Neural cell (in vitro differentiated cells): ENCODE results near the gene C4BPB. TPM values are rescaled to one million over a fixed set of nuclear protein-coding genes. Genes with fewer than 3 reads are reported as not detected.

Source experiments
- H2AFZ ChIP-seq: fragments of 200-600, 300-800 bp; sonication (generic), shearing (Covaris generic); 2 replicates; pipeline ENCODE4 v1.6.0; 2014; ENCODE audit warnings: low read depth, mild to moderate bottlenecking, antibody characterized with exemption, low read length, moderate library complexity
- H3F3A ChIP-seq: fragments of 200-600 bp; shearing (Covaris generic); 2 replicates; pipeline ENCODE4 v1.6.1; 2016; ENCODE audit warnings: mild to moderate bottlenecking, moderate library complexity, mixed read lengths, antibody characterized with exemption, low read length; ENCODE audit not compliant: insufficient read depth, poor library complexity, severe bottlenecking
- H3K27ac ChIP-seq: fragments of 200-600, 300-800 bp; sonication (generic), shearing (Covaris generic); 2 replicates; pipeline ENCODE4 v1.5.1; 2014; ENCODE audit warnings: mild to moderate bottlenecking, low read length, moderate library complexity
- H3K27me3 ChIP-seq: fragments of 300-800, 200-600 bp; sonication (generic), shearing (Covaris generic); 2 replicates; pipeline ENCODE4 v1.6.0; 2014; ENCODE audit warnings: mild to moderate bottlenecking, low read depth, low read length, moderate library complexity; ENCODE audit not compliant: insufficient read depth
- H3K36me3 ChIP-seq: fragments of 300-800, 200-600 bp; sonication (generic), shearing (Covaris generic); 2 replicates; pipeline ENCODE4 v1.5.1; 2014; ENCODE audit warnings: mild to moderate bottlenecking, antibody characterized with exemption, low read length, moderate library complexity; ENCODE audit not compliant: insufficient read depth
- H3K4me2 ChIP-seq: fragments of 300-800, 200-600 bp; sonication (generic), shearing (Covaris generic); 2 replicates; pipeline ENCODE4 v1.6.0; 2014; ENCODE audit warnings: mild to moderate bottlenecking, low read length
- H3K4me3 ChIP-seq: fragments of 300-800, 200-600 bp; sonication (generic), shearing (Covaris generic); 2 replicates; pipeline ENCODE4 v1.5.1; 2014; ENCODE audit warnings: mild to moderate bottlenecking, low read length, moderate library complexity
- H3K79me2 ChIP-seq: fragments of 200-600 bp; shearing (Covaris generic); replicated peaks from 2 replicates; pipeline ENCODE4 v1.6.0; 2014; ENCODE audit warnings: mild to moderate bottlenecking, low read length, moderate library complexity; ENCODE audit not compliant: insufficient read depth
- H3K9ac ChIP-seq: fragments of 300-800, 200-600 bp; sonication (generic), shearing (Covaris generic); 2 replicates; pipeline ENCODE4 v1.6.1; 2016; ENCODE audit warnings: mild to moderate bottlenecking, low read length, mixed read lengths
- H3K9me2 ChIP-seq: fragments of 200-600 bp; shearing (Covaris generic); 2 replicates; pipeline ENCODE4 v1.6.1; 2016; ENCODE audit warnings: mild to moderate bottlenecking, low read length, mixed read lengths; ENCODE audit not compliant: insufficient read depth
- H3K9me3 ChIP-seq: fragments of 200-600, 300-800 bp; sonication (generic), shearing (Covaris generic); 2 replicates; pipeline ENCODE4 v1.6.1; 2016; ENCODE audit warnings: mild to moderate bottlenecking, mixed run types, low read length, moderate library complexity, mixed read lengths
- H4K20me1 ChIP-seq: fragments of 200-600 bp; shearing (Covaris generic); 2 replicates; pipeline ENCODE4 v1.6.1; 2016; ENCODE audit warnings: mild to moderate bottlenecking, mixed run types; ENCODE audit not compliant: insufficient read depth
- EP300 ChIP-seq: fragments of 450-650 bp; conservative IDR thresholded peaks from 2 replicates; pipeline ENCODE4 v1.6.1; 2014; ENCODE audit warnings: antibody characterized with exemption, mild to moderate bottlenecking, moderate library complexity; ENCODE audit not compliant: poor library complexity, severe bottlenecking
- EZH2 ChIP-seq: fragments of 200-600, 300-800 bp; shearing (Covaris generic), sonication (generic); IDR thresholded peaks from 2 replicates; pipeline ENCODE4 v1.6.1; 2014; ENCODE audit warnings: antibody characterized with exemption, low read length, borderline replicate concordance, mild to moderate bottlenecking; ENCODE audit not compliant: insufficient read depth, poor library complexity, severe bottlenecking
- MXI1 ChIP-seq: fragments of 450-650 bp; conservative IDR thresholded peaks from 2 replicates; pipeline ENCODE4 v1.6.1; 2014; ENCODE audit warnings: antibody characterized with exemption, mild to moderate bottlenecking; ENCODE audit not compliant: poor library complexity, severe bottlenecking
- POLR2AphosphoS5 ChIP-seq: IDR thresholded peaks from 2 replicates; pipeline ENCODE4 v1.6.1; 2012
- RAD21 ChIP-seq: fragments of 450-650 bp; conservative IDR thresholded peaks from 2 replicates; pipeline ENCODE4 v1.6.1; 2014; ENCODE audit warnings: antibody characterized with exemption, mild to moderate bottlenecking, moderate library complexity
- SMC3 ChIP-seq: fragments of 450-650 bp; conservative IDR thresholded peaks from 2 replicates; pipeline ENCODE4 v1.6.1; 2014; ENCODE audit warnings: antibody characterized with exemption, mild to moderate bottlenecking, moderate library complexity; ENCODE audit not compliant: poor library complexity
- TAF1 ChIP-seq: IDR thresholded peaks from 2 replicates; pipeline ENCODE4 v1.6.1; 2012; ENCODE audit warnings: low read depth
- polyA plus RNA-seq: library from polyadenylated mRNA; depleted of rRNA; stranded (reverse); fragments of >200 nt; gene quantifications from 2 replicates; pipeline ENCODE4 v1.2.3, GENCODE V29; 2014
- TF ChIP-seq, protein P1 (sequence below): fragments of 450-650 bp; IDR thresholded peaks from 2 replicates; pipeline ENCODE4 v1.5.1; 2014; ENCODE audit warnings: antibody characterized with exemption, mild to moderate bottlenecking, moderate library complexity; ENCODE audit not compliant: poor library complexity, severe bottlenecking
- TF ChIP-seq, protein P2 (sequence below): IDR thresholded peaks from 2 replicates; pipeline ENCODE4 v1.6.1; 2012; ENCODE audit warnings: borderline replicate concordance

C4BPB gene
- polyA plus RNA-seq, 1 donor from 2014 or later, result not detected

DNA sequence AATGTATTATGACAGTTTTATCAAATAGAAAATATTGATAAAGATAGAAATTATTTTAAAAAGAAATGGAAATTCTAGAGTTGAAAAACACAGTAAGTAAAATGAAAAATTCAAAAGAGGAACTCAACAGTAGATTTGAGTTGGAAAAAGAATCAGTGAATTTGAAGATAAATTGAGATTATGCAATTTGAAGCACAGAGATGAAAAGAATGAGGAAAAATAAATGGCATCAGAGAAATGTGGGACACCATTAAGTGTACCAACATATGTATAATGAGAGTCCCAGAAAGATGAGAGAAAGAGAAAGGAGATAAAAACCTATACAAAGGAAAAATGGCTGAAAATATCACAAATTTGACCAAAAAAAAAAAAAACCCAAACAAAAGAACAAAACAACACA lies 40.4 kb downstream of the C4BPB start:
- H3K79me2 ChIP-seq, result no peaks in the 10 kb centered on the region
- H2AFZ ChIP-seq, result no peak overlapping the region
- no peak for TF ChIP-seq RAD21
- TF ChIP-seq EZH2, result no peak
- TF ChIP-seq POLR2AphosphoS5, result no peak
- no peak for TF ChIP-seq EP300
- TF ChIP-seq, protein P1, sequence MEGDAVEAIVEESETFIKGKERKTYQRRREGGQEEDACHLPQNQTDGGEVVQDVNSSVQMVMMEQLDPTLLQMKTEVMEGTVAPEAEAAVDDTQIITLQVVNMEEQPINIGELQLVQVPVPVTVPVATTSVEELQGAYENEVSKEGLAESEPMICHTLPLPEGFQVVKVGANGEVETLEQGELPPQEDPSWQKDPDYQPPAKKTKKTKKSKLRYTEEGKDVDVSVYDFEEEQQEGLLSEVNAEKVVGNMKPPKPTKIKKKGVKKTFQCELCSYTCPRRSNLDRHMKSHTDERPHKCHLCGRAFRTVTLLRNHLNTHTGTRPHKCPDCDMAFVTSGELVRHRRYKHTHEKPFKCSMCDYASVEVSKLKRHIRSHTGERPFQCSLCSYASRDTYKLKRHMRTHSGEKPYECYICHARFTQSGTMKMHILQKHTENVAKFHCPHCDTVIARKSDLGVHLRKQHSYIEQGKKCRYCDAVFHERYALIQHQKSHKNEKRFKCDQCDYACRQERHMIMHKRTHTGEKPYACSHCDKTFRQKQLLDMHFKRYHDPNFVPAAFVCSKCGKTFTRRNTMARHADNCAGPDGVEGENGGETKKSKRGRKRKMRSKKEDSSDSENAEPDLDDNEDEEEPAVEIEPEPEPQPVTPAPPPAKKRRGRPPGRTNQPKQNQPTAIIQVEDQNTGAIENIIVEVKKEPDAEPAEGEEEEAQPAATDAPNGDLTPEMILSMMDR, result no peak
- no peak for TF ChIP-seq TAF1
- TF ChIP-seq, protein P2, sequence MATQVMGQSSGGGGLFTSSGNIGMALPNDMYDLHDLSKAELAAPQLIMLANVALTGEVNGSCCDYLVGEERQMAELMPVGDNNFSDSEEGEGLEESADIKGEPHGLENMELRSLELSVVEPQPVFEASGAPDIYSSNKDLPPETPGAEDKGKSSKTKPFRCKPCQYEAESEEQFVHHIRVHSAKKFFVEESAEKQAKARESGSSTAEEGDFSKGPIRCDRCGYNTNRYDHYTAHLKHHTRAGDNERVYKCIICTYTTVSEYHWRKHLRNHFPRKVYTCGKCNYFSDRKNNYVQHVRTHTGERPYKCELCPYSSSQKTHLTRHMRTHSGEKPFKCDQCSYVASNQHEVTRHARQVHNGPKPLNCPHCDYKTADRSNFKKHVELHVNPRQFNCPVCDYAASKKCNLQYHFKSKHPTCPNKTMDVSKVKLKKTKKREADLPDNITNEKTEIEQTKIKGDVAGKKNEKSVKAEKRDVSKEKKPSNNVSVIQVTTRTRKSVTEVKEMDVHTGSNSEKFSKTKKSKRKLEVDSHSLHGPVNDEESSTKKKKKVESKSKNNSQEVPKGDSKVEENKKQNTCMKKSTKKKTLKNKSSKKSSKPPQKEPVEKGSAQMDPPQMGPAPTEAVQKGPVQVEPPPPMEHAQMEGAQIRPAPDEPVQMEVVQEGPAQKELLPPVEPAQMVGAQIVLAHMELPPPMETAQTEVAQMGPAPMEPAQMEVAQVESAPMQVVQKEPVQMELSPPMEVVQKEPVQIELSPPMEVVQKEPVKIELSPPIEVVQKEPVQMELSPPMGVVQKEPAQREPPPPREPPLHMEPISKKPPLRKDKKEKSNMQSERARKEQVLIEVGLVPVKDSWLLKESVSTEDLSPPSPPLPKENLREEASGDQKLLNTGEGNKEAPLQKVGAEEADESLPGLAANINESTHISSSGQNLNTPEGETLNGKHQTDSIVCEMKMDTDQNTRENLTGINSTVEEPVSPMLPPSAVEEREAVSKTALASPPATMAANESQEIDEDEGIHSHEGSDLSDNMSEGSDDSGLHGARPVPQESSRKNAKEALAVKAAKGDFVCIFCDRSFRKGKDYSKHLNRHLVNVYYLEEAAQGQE, result no peak
- no peak for TF ChIP-seq MXI1
- no peak for TF ChIP-seq SMC3

DNA sequence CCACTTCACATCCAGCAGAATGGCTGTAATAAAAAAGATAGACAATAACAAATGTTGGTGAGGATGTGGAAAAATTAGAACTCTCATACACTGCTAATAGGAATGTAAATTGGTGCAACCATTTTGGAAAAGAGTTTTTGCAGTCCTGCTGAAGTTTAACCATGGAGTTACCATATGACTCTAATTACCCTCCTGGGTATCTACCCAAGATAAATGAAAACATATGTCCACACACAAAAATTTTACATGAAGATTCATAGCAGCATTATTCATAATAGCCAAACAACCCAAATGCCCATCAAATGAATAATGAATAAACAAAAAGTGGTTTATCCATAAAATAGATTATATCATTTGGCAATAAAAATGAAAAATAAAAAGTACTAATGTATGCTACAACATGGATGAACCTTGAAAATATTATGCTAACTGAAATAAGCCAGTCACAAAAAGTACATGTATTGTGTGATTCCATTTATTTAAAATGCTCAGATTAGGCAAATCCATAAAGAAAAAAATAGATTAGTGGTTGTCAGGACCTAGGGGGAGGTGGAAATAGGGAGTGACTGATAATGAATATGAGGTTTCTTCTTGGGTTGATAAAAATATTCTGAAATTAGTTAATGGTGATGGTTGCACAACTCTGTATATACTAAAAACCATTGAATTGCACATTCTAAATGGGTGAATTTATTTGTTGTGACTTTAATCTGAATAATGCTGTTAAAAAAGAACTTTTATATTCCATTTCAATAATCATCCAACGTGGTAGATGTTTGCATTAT lies 41.8 kb downstream of the C4BPB start:
- TF ChIP-seq, protein P1, result no peak
- TF ChIP-seq MXI1 (no peak), EZH2 (no peak), TAF1 (no peak), SMC3 (no peak), EP300 (no peak)
- TF ChIP-seq, protein P2, result no peak
- H3K27me3 ChIP-seq, result no peaks in the 10 kb centered on the region
- no peaks in the 10 kb centered on the region for H4K20me1 ChIP-seq
- no peak overlapping the region for H3K4me3 ChIP-seq
- no peak overlapping the region for H3K4me2 ChIP-seq
- no peaks in the 10 kb centered on the region for H3K36me3 ChIP-seq
- no peak overlapping the region for H3K9ac ChIP-seq
- no peaks in the 10 kb centered on the region for H3F3A ChIP-seq
- no peaks in the 10 kb centered on the region for H3K79me2 ChIP-seq
- H3K27ac ChIP-seq, result no peak overlapping the region
- no peaks in the 10 kb centered on the region for H3K9me2 ChIP-seq
- peaks cover 7% of the 10 kb centered on the region for H3K9me3 ChIP-seq
- no peak overlapping the region for H2AFZ ChIP-seq

More for the DNA sequence above, 40.4 kb downstream of the C4BPB start:
- Histone ChIP-seq H3K9me3 (peaks cover 7% of the 10 kb centered on the region), H3K27me3 (no peaks in the 10 kb centered on the region), H3K36me3 (no peaks in the 10 kb centered on the region), H4K20me1 (no peaks in the 10 kb centered on the region), H3K4me3 (no peak overlapping the region), H3F3A (no peaks in the 10 kb centered on the region), H3K4me2 (no peak overlapping the region), H3K27ac (no peak overlapping the region), H3K9me2 (no peaks in the 10 kb centered on the region), H3K9ac (no peak overlapping the region)
